Body of pancreas (tissue), 4 donors: ENCODE data around the gene CES2. TPM values are rescaled to one million over a fixed set of nuclear protein-coding genes. Genes with fewer than 3 reads are reported as not detected.

Experiments used
- ATAC-seq: fragments of 150-250 bp; one replicate; pipeline ENCODE4 v1.9.1; 2016
- DNase-seq, 4 donors: peaks; one replicate each; pipeline ENCODE4 v3.0.0-alpha.2; 2019
- H3K27ac ChIP-seq, 4 donors: fragments of 200-600 bp; sonication (generic); 1 replicate in 3 of 4; 2 replicates in 1 of 4; pipeline versions ENCODE4 v1.5.1 to v1.6.1; 2016 to 2019; ENCODE audit warnings: mild to moderate bottlenecking in 1 of 4, mixed read lengths in 1 of 4, moderate library complexity in 1 of 4
- H3K27me3 ChIP-seq, 2 donors: fragments of 200-600 bp; sonication (generic); one replicate each; pipeline ENCODE4 v1.6.0; 2016; ENCODE audit warnings: mild to moderate bottlenecking in 1 of 2
- H3K36me3 ChIP-seq, 2 donors: fragments of 200-600 bp; sonication (generic); replicated peaks in 1 of 2; 2 replicates each; pipeline ENCODE4 v1.5.1; 2016; ENCODE audit warnings: low read depth in 2 of 2; ENCODE audit not compliant: insufficient read depth in 1 of 2
- H3K4me1 ChIP-seq: fragments of 200-600 bp; sonication (generic); one replicate; pipeline ENCODE4 v1.6.0; 2016
- H3K4me3 ChIP-seq, 2 donors: fragments of 200-600 bp; sonication (generic); 1 replicate in 1 of 2; 2 replicates in 1 of 2; pipeline ENCODE4 v1.5.1; 2016 to 2019
- H3K9me3 ChIP-seq, 3 donors: fragments of 200-600 bp; sonication (generic); 1 replicate in 2 of 3; 2 replicates in 1 of 3; pipeline ENCODE4 v1.5.1; 2016
- CTCF ChIP-seq, 7 experiments: fragments of 450-650 bp in 4 of 7; fragments of 200-600 bp in 3 of 7; sonication (generic) in 3 of 7; IDR thresholded peaks; one replicate each; pipeline ENCODE4 v1.5.1; 2016 to 2019; ENCODE audit warnings: antibody characterized with exemption in 7 of 7
- POLR2A ChIP-seq, 3 donors: fragments of 450-650 bp; IDR thresholded peaks; one replicate each; pipeline ENCODE4 v1.6.1; 2016; ENCODE audit warnings: antibody characterized with exemption in 3 of 3, mild to moderate bottlenecking in 2 of 3
- WGBS, 2 donors: methylation state at CpG; one replicate each; pipeline ENCODE4 v1.1.5; 2017; 5-methylcytosine and 5-hydroxymethylcytosine counted together
- intact Hi-C: fragments of 100-400 bp; cut with DNase I; formaldehyde crosslinking; loops from one replicate; pipeline ENCODE4 v1.15.1; 2023
- total RNA-seq, 2 donors: library from RNA; depleted of rRNA; stranded (reverse); fragments of >200 nt; gene quantifications; one replicate each; pipeline ENCODE4 v1.1.0, GENCODE V29; 2016

Gene CES2
- total RNA-seq, 2 donors from 2014 or later: 24.9 to 29.3 TPM

DNA sequence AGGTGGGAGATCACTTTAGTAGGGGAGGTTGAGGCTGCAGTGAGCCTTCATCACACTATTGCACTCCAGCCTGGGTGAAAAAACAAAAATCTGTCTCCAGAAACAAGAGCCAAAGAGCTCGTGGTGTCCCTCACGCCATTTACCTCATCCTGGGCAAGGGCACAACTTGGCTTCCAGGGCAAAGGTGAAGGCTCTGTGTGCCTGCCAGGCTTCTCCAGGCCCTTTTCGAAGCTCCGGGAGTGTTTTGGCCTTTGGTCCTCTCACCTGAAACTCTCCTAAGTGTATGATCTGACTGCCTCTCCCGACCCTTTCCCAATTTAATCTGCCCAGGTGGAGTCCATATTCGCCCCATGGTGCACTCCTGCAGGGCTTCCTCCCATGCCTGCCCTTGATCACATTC lies 14.2 kb downstream of the CES2 start:
- H3K4me3 ChIP-seq: no peak overlapping the region
- H3K9me3 ChIP-seq: no peaks in the 10 kb centered on the region
- H3K27ac ChIP-seq: no peak overlapping the region
- intact Hi-C loops: no loop called here
- no peaks in the 10 kb centered on the region for H3K36me3 ChIP-seq
- DNase-seq: no peak
- TF ChIP-seq CTCF (IDR thresholded peaks at IDR 0.05) (no peak), POLR2A (IDR thresholded peaks at IDR 0.05) (no peak)
- H3K27me3 ChIP-seq: peaks cover 0 to 9% of the 10 kb centered on the region in 2 donors
- 62 to 73% methylated on average over 6 of the region's 6 CpGs for WGBS, 2 donors
- peaks cover 10% of the 10 kb centered on the region for H3K4me1 ChIP-seq
- no peak for ATAC-seq

GRCh38 chr16:66950437-66950836 lies 15.1 kb downstream of the CES2 start:
- intact Hi-C loops: no loop called here
- DNase-seq (no peak), ATAC-seq (no peak)
- H3K4me3 ChIP-seq: no peak overlapping the region
- no peak for TF ChIP-seq CTCF (IDR thresholded peaks at IDR 0.05)
- TF ChIP-seq POLR2A (IDR thresholded peaks at IDR 0.05): no peak
- peaks cover 10% of the 10 kb centered on the region for H3K4me1 ChIP-seq
- H3K9me3 ChIP-seq: no peaks in the 10 kb centered on the region
- H3K27ac ChIP-seq: no peak overlapping the region
- H3K27me3 ChIP-seq: peaks cover 0 to 9% of the 10 kb centered on the region in 2 donors
- H3K36me3 ChIP-seq: no peaks in the 10 kb centered on the region
- WGBS, 2 donors: 66 to 70% methylated on average over 2 of the region's 2 CpGs

- Histone ChIP-seq H3K9me3 (no peaks in the 10 kb centered on the region), H3K27ac (no peak overlapping the region), H3K36me3 (no peaks in the 10 kb centered on the region), H3K27me3 (peaks cover 0 to 9% of the 10 kb centered on the region in 2 donors), H3K4me3 (no peak overlapping the region), H3K4me1 (peaks cover 10% of the 10 kb centered on the region)
- intact Hi-C loops: no loop called here
- WGBS, 2 donors: 77 to 81% methylated on average over 4 of the region's 4 CpGs
- DNase-seq (no peak), ATAC-seq (no peak)
- TF ChIP-seq POLR2A (IDR thresholded peaks at IDR 0.05) (no peak), CTCF (IDR thresholded peaks at IDR 0.05) (no peak)
Measured at GRCh38 chr16:66950971-66951790, 15.9 kb downstream of the CES2 start.

DNA sequence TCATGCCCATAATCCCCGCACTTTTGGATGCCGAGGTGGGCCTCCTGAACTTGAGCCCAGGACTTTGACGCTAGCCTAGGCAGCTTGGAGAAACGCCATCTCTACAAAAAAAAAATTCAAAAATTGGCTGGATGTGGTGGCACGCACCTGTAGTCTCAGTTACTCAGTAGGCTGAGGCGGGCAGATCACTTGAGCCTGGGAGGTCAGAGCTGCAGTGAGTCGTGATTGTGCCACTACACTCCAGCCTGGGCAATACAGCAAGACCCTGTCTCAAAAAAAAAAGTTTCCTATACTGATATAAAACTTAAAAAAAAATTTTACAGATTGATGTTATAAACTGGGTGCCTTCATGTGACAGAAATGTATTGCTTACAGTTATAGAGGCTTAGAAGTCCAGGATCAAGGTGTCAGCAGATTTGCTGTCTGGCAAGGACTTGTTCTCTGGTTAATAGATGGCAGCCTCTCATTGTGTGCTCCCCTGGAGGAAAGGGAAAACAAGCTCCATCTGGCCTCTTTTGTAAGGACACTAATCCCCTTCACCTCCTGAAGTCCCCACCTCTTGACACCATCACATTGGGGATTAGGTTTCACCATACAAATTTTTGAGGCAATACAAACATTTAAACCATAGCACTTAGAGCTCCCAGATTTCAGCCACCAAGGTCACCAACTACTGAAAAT lies 17.3 kb downstream of the CES2 start:
- H3K4me3 ChIP-seq: no peak overlapping the region
- H3K27ac ChIP-seq: no peak overlapping the region
- DNase-seq (no peak), ATAC-seq (no peak)
- intact Hi-C loops: no loop called here
- TF ChIP-seq POLR2A (IDR thresholded peaks at IDR 0.05) (no peak), CTCF (IDR thresholded peaks at IDR 0.05) (no peak)
- 69 to 71% methylated on average over 6 to 7 of the region's 7 CpGs for WGBS, 2 donors
- H3K4me1 ChIP-seq: peaks cover 10% of the 10 kb centered on the region
- no peaks in the 10 kb centered on the region for H3K9me3 ChIP-seq
- no peaks in the 10 kb centered on the region for H3K36me3 ChIP-seq
- H3K27me3 ChIP-seq: peaks cover 0 to 9% of the 10 kb centered on the region in 2 donors
